ENCODE data around the gene MCTP1.

GRCh38 chr5:95244479-95244878, 40.4 kb downstream of the MCTP1 start:
- TF ChIP-seq CTCF (conservative IDR thresholded peaks at IDR 0.05) = no peak
- TF ChIP-seq ZFX (IDR thresholded peaks at IDR 0.05) = no peak
